ENCODE data around the gene DROSHA.

DNA sequence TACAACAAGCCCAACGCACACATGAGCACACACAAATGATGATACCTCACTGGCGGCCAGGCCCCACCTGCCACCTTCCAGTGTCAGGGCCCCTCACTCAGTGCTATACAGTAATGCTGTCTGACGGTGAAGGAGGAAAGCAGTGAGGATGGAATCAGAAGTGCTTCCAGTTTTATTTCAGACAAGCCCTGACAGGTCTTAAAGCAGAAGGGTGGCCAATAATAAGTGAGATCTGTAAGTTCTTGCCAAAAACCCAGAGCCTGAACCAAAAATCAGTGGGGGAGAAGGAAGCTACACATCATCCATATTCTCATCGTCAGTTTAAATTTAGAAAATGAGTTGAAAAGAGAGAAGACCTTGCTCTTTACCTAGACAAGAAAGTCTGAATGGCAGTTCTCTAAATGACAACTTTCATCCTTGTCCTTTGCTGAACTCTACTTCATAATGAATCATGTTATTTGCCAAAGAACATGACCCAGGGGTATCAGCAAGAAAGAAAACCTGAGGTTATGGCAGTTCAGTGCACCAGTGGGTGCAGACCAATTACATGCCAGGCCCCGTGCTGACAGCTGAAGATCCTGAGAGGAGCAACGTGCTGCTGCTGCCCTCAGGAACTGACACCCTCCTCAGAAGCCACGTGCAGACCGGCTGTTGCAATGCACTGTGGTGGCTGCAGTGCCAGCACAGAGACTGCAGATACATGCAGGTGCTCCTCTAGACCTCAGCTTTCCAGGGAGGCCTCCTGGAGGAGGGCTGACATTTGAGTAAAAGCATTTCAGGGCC, 118.7 kb downstream of the DROSHA start:
- TF ChIP-seq POLR2A (IDR thresholded peaks at IDR 0.05; ENCODE audit: low read depth, low read length) (no peak), EP300 (IDR thresholded peaks at IDR 0.05; ENCODE audit: borderline replicate concordance in 1 of 2, control insufficient read depth in 1 of 2, low read depth in 2 of 2, low read length in 2 of 2) (no peak), NFYB (IDR thresholded peaks at IDR 0.05; ENCODE audit: insufficient read depth, low read depth, low read length) (no peak), TCF12 (IDR thresholded peaks at IDR 0.05; ENCODE audit: low read depth, low read length) (no peak), RCOR1 (conservative IDR thresholded peaks at IDR 0.05; ENCODE audit: low read depth, low read length) (no peak), ASH2L (IDR thresholded peaks at IDR 0.05; ENCODE audit: borderline replicate concordance, low read depth) (no peak), BMI1 (IDR thresholded peaks at IDR 0.05; ENCODE audit: borderline replicate concordance) (no peak)
- TF ChIP-seq, protein P1, sequence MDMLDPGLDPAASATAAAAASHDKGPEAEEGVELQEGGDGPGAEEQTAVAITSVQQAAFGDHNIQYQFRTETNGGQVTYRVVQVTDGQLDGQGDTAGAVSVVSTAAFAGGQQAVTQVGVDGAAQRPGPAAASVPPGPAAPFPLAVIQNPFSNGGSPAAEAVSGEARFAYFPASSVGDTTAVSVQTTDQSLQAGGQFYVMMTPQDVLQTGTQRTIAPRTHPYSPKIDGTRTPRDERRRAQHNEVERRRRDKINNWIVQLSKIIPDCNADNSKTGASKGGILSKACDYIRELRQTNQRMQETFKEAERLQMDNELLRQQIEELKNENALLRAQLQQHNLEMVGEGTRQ (IDR thresholded peaks at IDR 0.05; ENCODE audit: borderline replicate concordance, low read depth, low read length): no peak
- TF ChIP-seq, protein P2, sequence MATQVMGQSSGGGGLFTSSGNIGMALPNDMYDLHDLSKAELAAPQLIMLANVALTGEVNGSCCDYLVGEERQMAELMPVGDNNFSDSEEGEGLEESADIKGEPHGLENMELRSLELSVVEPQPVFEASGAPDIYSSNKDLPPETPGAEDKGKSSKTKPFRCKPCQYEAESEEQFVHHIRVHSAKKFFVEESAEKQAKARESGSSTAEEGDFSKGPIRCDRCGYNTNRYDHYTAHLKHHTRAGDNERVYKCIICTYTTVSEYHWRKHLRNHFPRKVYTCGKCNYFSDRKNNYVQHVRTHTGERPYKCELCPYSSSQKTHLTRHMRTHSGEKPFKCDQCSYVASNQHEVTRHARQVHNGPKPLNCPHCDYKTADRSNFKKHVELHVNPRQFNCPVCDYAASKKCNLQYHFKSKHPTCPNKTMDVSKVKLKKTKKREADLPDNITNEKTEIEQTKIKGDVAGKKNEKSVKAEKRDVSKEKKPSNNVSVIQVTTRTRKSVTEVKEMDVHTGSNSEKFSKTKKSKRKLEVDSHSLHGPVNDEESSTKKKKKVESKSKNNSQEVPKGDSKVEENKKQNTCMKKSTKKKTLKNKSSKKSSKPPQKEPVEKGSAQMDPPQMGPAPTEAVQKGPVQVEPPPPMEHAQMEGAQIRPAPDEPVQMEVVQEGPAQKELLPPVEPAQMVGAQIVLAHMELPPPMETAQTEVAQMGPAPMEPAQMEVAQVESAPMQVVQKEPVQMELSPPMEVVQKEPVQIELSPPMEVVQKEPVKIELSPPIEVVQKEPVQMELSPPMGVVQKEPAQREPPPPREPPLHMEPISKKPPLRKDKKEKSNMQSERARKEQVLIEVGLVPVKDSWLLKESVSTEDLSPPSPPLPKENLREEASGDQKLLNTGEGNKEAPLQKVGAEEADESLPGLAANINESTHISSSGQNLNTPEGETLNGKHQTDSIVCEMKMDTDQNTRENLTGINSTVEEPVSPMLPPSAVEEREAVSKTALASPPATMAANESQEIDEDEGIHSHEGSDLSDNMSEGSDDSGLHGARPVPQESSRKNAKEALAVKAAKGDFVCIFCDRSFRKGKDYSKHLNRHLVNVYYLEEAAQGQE (IDR thresholded peaks at IDR 0.05; ENCODE audit: low read depth, low read length): no peak
- TF ChIP-seq, protein P3, sequence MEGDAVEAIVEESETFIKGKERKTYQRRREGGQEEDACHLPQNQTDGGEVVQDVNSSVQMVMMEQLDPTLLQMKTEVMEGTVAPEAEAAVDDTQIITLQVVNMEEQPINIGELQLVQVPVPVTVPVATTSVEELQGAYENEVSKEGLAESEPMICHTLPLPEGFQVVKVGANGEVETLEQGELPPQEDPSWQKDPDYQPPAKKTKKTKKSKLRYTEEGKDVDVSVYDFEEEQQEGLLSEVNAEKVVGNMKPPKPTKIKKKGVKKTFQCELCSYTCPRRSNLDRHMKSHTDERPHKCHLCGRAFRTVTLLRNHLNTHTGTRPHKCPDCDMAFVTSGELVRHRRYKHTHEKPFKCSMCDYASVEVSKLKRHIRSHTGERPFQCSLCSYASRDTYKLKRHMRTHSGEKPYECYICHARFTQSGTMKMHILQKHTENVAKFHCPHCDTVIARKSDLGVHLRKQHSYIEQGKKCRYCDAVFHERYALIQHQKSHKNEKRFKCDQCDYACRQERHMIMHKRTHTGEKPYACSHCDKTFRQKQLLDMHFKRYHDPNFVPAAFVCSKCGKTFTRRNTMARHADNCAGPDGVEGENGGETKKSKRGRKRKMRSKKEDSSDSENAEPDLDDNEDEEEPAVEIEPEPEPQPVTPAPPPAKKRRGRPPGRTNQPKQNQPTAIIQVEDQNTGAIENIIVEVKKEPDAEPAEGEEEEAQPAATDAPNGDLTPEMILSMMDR (IDR thresholded peaks at IDR 0.05 in 2 of 3, conservative IDR thresholded peaks at IDR 0.05 in 1 of 3; ENCODE audit: control insufficient read depth in 2 of 3, extremely low read depth in 1 of 3, insufficient read depth in 1 of 3, low read depth in 3 of 3, low read length in 3 of 3): no peak
